ENCODE data around the gene ZBTB2. TPM values are rescaled to one million over a fixed set of nuclear protein-coding genes. Genes with fewer than 3 reads are reported as not detected.
"Not testable (repeated sequence)": the region's sequence is repeated elsewhere in the genome, so short reads cannot be mapped to it uniquely, and the experiment has no call there.

Gene ZBTB2
- total RNA-seq, 1 donor from 2014 or later, result 8.9 TPM

GRCh38 chr6:151349651-151350270, 41.6 kb downstream of the ZBTB2 start:
- DNase-seq (ENCODE audit: low read depth), result no peak
- H3K4me3 ChIP-seq (ENCODE audit: low read depth, low read length), result no peak overlapping the region
- TF ChIP-seq CTCF (conservative IDR thresholded peaks at IDR 0.05; ENCODE audit: low read depth, low read length), result no peak

- DNase-seq (ENCODE audit: low read depth); H3K4me3 ChIP-seq (ENCODE audit: low read depth, low read length): not testable (repeated sequence)
These were observed 48.6 kb downstream of the ZBTB2 start for GRCh38 chr6:151342750-151343149.

- no peak for TF ChIP-seq CTCF (conservative IDR thresholded peaks at IDR 0.05; ENCODE audit: low read depth, low read length)
- H3K4me3 ChIP-seq (ENCODE audit: low read depth, low read length), result no peak overlapping the region
- no peak for DNase-seq (ENCODE audit: low read depth)
These were observed 49.7 kb downstream of the ZBTB2 start for GRCh38 chr6:151341476-151342195.

- TF ChIP-seq CTCF (conservative IDR thresholded peaks at IDR 0.05; ENCODE audit: low read depth, low read length), result no peak
- no peak overlapping the region for H3K4me3 ChIP-seq (ENCODE audit: low read depth, low read length)
- no peak for DNase-seq (ENCODE audit: low read depth)
These were observed 51.0 kb downstream of the ZBTB2 start for GRCh38 chr6:151340219-151340978.

GRCh38 chr6:151339369-151339768, 52.0 kb downstream of the ZBTB2 start:
- DNase-seq (ENCODE audit: low read depth), result no peak
- TF ChIP-seq CTCF (conservative IDR thresholded peaks at IDR 0.05; ENCODE audit: low read depth, low read length), result no peak
- H3K4me3 ChIP-seq (ENCODE audit: low read depth, low read length), result no peak overlapping the region

- no peak overlapping the region for H3K4me3 ChIP-seq (ENCODE audit: low read depth, low read length)
- DNase-seq (ENCODE audit: low read depth), result no peak
- no peak for TF ChIP-seq CTCF (conservative IDR thresholded peaks at IDR 0.05; ENCODE audit: low read depth, low read length)
These were observed 52.6 kb downstream of the ZBTB2 start for GRCh38 chr6:151338651-151339200.

- TF ChIP-seq CTCF (conservative IDR thresholded peaks at IDR 0.05; ENCODE audit: low read depth, low read length), result no peak
- H3K4me3 ChIP-seq (ENCODE audit: low read depth, low read length), result no peak overlapping the region
- no peak for DNase-seq (ENCODE audit: low read depth)
These were observed 55.4 kb downstream of the ZBTB2 start for GRCh38 chr6:151335930-151336329.

Measured in epithelial cell of proximal tubule (primary cell).